ENCODE results near the gene C2CD2.

- TF ChIP-seq CTCF (IDR thresholded peaks at IDR 0.05; ENCODE audit: low read depth, low read length) (no peak), EZH2phosphoT487 (IDR thresholded peaks at IDR 0.05; ENCODE audit: low read depth) (no peak)
Observed at GRCh38 chr21:41876396-41876795, 77.4 kb downstream of the C2CD2 start.
